ENCODE results near the gene FAM83G.
"Not testable (repeated sequence)": the region's sequence is repeated elsewhere in the genome, so short reads cannot be mapped to it uniquely, and the experiment has no call there.

The FAM83G gene

DNA sequence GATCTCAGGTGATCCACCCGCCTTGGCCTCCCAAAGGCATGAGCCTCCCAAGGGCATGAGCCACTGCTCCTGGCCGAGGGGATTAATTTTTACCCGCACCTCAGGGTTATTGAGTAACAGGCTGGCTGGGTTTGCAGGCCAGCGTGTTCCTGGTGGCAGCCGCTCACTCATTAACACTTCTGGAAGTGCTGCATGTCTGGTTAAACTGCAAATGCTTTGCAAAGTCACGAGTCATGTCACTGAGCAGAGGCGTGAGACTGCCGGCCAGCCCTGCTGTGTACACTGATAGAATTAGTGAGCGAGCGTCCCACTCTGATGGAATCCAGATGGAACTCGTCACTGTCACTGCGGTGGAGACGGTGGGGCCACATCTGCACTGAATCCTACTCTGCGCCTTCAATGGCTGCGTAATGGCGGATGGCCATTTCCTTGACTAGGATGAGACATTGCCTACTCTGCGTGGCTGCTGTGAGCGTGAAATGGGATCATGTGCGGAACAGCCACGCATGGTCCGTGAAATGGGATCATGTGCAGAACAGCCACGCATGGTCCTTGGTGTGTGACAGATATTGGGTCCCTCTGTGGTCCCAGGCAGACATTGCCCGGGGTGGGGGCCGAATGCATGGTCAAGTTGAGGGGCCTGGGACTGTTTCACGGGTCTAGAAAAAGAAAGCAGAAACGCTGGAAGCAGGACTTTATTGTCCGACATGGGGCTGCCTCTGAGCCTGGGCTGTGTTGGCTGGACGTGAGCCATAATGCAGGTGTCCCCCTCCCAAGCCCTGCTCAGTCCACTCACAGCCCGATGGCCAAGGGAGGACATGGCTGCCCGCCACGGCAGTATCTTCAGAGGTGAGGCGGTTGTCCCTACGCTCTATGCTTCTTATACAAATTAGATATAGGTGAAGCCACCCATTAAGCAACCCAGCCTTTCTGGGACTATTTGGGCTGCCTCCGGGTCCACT, 53.3 kb downstream of the FAM83G start:
- DNase-seq: no peak

GRCh38 chr17:18950346-18950745, 54.2 kb downstream of the FAM83G start:
- no peak for DNase-seq

DNA sequence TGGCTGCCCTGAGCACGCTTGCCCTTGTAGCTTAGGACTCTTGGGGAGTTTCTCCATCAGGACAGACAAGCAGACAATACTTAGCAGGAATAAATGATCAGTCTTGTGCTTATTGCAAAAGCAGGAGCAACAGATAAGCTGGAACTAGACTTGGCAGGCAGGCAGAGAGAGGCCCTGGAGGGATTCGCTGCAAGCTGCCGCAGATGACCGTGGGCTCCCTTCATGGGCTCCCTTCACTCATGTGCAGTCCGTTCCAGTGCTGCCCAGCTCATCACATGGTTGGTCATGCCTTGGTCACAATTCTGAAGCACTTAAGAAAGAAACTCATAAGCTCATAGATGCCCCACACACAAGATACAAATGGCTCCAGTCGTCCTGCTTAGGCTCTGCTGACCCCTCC, 55.0 kb downstream of the FAM83G start:
- DNase-seq: no peak

DNA sequence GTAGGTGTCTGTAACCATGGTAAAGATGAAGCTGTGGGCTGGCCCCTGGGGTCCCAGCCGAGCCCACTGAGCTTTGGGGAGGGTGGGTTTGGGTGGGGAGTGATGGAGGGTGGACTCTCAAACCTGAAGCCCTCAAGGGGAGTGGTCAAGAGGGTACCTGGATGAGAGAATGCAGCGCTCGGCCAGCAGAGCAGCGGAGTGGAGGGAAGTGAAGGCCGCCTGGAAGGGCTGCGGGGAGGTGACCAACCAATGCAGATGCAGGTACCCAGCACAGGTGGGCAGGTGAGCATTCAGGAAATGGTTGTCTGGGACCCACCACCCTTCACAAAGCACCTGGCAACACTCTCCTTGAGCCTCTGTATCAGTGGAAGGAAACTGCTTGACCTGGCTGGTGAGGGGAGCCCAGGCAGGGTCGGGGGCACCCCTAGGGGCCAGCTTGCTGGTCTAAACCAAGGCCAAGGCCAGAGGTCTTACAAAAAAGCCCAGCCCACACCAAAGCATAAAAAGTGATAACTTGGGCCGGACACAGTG, 56.0 kb downstream of the FAM83G start:
- DNase-seq: no peak

- DNase-seq: no peak
These were observed 56.7 kb downstream of the FAM83G start for GRCh38 chr17:18947866-18948265.

GRCh38 chr17:18946536-18946935, 58.0 kb downstream of the FAM83G start:
- DNase-seq: no peak

DNA sequence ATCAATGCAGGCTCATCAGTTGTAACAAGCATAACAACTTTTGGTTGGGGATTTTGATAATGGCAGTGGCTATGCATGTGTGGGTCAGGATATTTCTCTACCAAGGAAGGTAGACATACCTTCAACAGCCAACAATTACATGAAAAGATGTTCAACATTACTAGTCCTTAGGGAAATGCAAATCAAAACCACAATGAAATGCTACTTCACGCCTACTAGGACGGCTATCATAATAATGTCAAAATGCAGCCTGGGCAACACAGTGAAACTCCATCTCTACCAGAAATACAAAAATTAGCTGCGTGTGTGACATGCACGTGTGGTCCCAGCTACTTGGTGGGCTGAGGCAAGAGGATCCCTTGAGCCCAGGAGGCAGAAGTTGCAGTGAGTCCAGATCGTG, 59.9 kb downstream of the FAM83G start:
- no peak for DNase-seq

DNA sequence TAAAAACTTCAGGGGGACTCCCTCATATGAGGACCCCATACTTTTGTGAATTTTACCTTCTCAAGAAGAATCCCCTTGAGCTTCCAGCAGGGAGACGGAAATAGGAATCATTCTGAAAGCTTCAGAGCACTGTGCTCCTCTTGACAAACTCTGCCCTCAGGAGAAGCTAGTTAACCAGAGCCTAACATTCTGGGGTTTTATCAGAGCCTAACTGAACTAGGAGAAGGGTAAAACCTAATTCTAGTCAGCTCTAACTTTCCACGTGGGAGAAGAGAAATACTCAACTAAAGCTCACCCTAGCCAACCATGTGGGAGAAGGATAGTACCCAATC, 65.9 kb downstream of the FAM83G start:
- DNase-seq: no peak

DNA sequence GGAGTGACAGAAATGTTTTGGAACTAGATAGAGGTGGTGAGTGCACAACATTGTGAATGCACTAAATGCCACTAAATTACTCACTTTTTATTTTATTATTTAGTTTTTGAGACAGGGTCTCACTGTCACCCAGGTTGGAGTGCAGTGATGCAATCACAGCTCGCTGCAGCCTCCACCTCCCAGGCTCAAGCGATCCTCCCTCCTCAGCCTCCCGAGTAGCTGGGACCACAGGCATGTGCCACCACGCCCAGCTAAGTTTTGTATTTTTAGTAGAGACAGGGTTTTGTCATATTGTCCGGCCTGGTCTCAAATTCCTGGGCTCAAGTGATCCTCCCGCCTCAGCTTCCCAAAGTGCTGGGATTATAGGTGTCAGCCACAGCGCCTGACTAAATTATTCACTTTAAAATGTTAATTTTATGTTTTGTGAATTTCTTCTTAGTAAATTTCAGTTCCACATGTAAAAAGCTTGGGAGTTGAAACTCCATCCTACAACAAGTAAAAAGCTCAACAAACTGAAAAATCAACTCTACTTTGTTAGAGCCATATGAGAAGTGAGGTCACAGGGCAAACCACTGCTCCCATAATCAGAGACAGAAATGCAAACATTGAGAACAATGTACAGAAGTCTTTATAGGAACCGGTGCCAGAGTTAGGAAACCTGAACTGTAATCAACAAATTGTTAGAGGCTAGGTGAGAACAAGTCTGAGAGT, 66.4 kb downstream of the FAM83G start:
- no peak for DNase-seq

GRCh38 chr17:18933102-18934058, 71.2 kb downstream of the FAM83G start:
- no peak for DNase-seq

GRCh38 chr17:18932360-18933055, 72.1 kb downstream of the FAM83G start:
- no peak for DNase-seq

- no peak for DNase-seq
These were observed 75.9 kb downstream of the FAM83G start for GRCh38 chr17:18928628-18929125.

DNA sequence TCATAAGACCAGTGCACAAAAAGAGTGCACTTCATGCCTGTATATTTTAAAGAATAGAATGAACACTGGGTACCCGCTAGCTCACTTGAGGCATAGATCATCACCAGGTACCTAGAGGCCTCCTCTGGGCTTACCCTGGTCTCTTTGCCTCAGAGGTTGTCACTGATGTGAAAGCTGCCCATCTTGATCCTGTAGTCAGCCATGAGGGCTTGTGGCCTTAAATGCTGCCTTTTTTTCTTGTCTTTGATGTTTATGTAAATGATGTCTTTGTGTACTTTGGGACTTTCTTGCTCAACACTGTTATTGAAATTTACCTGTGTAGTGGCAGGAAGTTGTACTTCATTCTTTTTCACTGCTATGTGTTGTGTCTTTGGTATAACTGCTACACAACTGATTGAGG, 79.4 kb downstream of the FAM83G start:
- DNase-seq: no peak

DNA sequence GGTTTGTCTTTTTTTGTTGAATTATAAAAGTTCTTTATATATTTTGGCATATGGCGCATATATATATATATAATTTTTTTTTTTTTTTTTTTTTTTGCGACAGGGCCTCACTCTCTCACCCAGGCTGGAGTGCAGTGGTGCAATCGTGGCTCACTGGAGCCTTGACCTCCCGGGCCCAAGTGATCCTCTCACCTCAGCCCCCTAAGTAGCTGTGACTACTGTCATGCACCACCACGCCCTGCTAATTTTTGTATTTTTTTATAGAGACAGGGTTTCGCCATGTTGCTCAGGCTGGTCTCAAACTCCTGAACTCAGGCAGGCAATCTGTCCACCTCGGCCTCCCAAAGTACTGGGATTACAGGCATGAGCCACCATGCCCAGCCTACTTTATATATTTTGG, 82.0 kb downstream of the FAM83G start:
- not testable (repeated sequence) for DNase-seq

DNA sequence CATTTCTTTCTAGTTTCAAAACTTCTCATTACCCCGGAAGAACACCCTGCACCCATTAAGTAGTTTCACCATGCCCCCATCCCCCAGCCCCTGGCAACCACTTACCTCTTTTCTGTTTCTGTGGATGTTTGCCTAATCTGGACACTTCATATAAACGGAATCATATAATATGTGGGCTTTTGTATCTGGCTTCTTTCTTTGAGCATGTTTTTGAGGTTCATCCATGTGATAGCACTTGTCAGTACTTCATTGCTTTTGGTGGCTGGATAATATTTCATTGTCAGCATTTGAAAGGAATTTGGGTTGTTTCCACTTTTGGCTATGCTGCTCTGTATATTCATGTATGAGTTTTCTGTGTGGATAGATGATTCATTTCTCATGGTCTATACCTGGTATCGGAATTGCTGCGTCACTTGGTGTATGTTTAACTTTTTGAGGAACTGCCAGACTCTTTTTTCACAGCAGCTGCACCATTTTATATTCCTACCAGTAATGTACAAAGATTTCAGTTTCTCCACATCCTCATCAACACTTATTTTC, 82.6 kb downstream of the FAM83G start:
- DNase-seq: no peak

- DNase-seq: no peak
These were observed 83.1 kb downstream of the FAM83G start for GRCh38 chr17:18921485-18921884.

GRCh38 chr17:18920911-18921441, 83.6 kb downstream of the FAM83G start:
- DNase-seq: no peak

DNA sequence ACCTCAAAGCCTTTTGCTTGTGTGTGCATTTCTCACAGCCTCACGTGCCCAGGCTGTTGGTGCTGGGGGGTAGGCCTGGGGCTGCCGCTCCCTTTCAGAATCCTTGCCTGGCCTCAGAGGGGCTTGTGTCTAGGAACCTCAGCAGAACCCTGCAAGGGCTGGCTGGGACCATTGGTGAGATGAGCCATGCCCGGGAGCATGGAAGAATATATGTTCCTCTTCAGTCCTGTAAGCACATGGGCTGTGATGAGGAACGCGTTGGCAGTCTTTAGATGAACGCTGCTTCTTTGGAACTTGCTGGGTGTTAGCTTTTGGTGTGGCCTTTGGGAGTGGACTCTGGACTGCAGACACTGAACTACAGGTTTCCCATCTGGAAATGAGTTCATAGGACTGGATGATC, 84.6 kb downstream of the FAM83G start:
- DNase-seq: no peak
